Lung (tissue), 12 donors: ENCODE data around the gene EVI5L. TPM values are rescaled to one million over a fixed set of nuclear protein-coding genes. Genes with fewer than 3 reads are reported as not detected.

Experiments used
- ATAC-seq: fragments of 200-7000 bp; cut with Tn5 transposase; one replicate; pipeline ENCODE4 v1.9.1; 2020; ENCODE audit warnings: moderate number of reproducible peaks; ENCODE audit not compliant: insufficient read depth, low FRiP score
- DNase-seq, 3 donors: peaks; one replicate each; pipeline ENCODE4 v3.0.0-alpha.2; 2013 to 2017
- H3K27ac ChIP-seq, 2 donors: one replicate each; pipeline ENCODE4 v1.5.1; 2013; ENCODE audit warnings: mild to moderate bottlenecking in 2 of 2, moderate library complexity in 2 of 2, control low read depth in 1 of 2, inconsistent platforms in 1 of 2, low read depth in 1 of 2, low read length in 1 of 2
- H3K27me3 ChIP-seq, 3 donors: one replicate each; pipeline ENCODE4 v1.5.1; 2013; ENCODE audit warnings: low read length in 2 of 3; ENCODE audit not compliant: control insufficient read depth in 3 of 3, insufficient read depth in 3 of 3
- H3K36me3 ChIP-seq, 4 donors: one replicate each; pipeline ENCODE4 v1.5.1; 2013; ENCODE audit warnings: low read length in 4 of 4, mild to moderate bottlenecking in 1 of 4, moderate library complexity in 1 of 4; ENCODE audit not compliant: control insufficient read depth in 4 of 4, insufficient read depth in 4 of 4
- H3K4me1 ChIP-seq, 5 donors: one replicate each; pipeline ENCODE4 v1.5.1; 2013; ENCODE audit warnings: low read length in 5 of 5, mild to moderate bottlenecking in 2 of 5, moderate library complexity in 1 of 5; ENCODE audit not compliant: control insufficient read depth in 5 of 5, insufficient read depth in 5 of 5
- H3K4me3 ChIP-seq: one replicate; pipeline ENCODE4 v1.5.1; 2013; ENCODE audit warnings: mild to moderate bottlenecking, control low read depth, moderate library complexity
- H3K9ac ChIP-seq, 2 donors: one replicate each; pipeline ENCODE4 v1.5.1; 2013; ENCODE audit warnings: low read length in 2 of 2, control low read depth in 1 of 2; ENCODE audit not compliant: insufficient read depth in 1 of 2
- H3K9me3 ChIP-seq, 4 donors: one replicate each; pipeline ENCODE4 v1.5.1; 2013; ENCODE audit warnings: low read length in 3 of 4, mild to moderate bottlenecking in 1 of 4, moderate library complexity in 1 of 4; ENCODE audit not compliant: control insufficient read depth in 4 of 4, insufficient read depth in 3 of 4
- WGBS, 2 donors: extraction: QIAGEN DNeasy Blood & Tissue Kit; methylation state at CpG; one replicate each; pipeline ENCODE4 v1.1.7; 2013; 5-methylcytosine and 5-hydroxymethylcytosine counted together
- polyA plus RNA-seq, 2 donors: library from polyadenylated mRNA; stranded (reverse); fragments of 200-250 nt; gene quantifications; one replicate each; pipeline ENCODE4 v1.2.1, GENCODE V29; 2013
- total RNA-seq, 2 donors: library from RNA; depleted of rRNA in 1 of 2; stranded (reverse); fragments of >200 nt in 1 of 2; gene quantifications; one replicate each; pipeline ENCODE4 v1.2.1, GENCODE V29; 2014 to 2021
- TF ChIP-seq, protein P1 (sequence below): IDR thresholded peaks from 2 replicates; pipeline ENCODE4 v1.5.1; 2012; ENCODE audit warnings: mild to moderate bottlenecking; ENCODE audit errors: control extremely low read depth, extremely low read depth
- donor health status: control.
- donor health status: control.
- donor health status: Bipolar disorder and iron deficiency.
- donor health status: healthy.
- donor health status: DM: yes; HTN: yes; CAD: no.

Gene EVI5L
- total and polyA plus RNA-seq, 4 donors: 10.7 to 18.6 (median 12.6) TPM

DNA sequence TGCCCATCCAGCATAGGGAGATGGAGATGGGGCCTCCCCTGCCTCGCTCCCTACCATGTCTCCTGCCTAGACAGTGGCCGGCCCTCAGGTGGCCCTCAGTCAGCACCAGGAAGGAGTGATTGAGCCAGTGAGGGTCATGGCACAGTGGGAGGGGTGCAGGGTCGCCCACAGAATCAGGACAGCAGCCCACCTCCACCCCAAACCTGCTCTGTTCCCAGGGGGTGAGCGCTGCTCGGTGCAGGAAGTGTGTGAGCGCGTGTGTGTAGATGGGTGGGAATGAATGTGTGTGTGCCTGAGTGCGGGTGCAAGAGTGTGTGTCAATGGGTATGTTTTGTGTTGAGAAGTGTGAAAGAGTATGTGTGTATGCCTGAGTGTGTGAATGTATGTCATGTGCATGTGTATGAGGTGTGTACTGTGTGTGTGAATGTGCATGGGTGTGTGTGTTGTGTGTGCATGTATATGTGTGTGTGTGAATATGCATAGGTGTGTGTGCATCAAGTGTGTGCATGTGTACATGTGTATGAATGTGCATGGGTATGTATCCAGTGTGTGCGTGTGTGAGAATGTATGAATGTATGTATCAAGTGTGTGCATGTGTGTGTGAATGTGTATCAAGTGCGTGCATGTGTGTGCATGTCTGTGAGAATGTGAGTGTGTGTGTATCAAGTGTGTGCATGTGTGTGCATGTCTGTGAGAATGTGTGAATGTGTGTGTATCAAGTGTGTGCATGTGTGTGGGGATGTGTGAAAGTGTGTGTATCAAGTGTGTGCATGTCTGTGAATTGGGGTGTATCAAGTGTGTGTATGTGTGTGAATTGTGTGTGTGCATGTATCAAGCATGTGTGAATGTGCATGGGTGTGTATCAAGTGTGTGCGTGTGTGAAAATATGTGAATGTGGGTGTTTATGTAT lies 12.0 kb downstream of the EVI5L start:
- Histone ChIP-seq H3K27me3 (no peaks in the 10 kb centered on the region), H3K9me3 (no peaks in the 10 kb centered on the region), H3K36me3 (no peaks in the 10 kb centered on the region), H3K27ac (no peak overlapping the region), H3K4me3 (no peak overlapping the region), H3K9ac (no peak overlapping the region), H3K4me1 (peaks cover 0 to 6% (median 0%) of the 10 kb centered on the region in 5 donors)
- ATAC-seq (no peak), DNase-seq (no peak)
- TF ChIP-seq, protein P1, sequence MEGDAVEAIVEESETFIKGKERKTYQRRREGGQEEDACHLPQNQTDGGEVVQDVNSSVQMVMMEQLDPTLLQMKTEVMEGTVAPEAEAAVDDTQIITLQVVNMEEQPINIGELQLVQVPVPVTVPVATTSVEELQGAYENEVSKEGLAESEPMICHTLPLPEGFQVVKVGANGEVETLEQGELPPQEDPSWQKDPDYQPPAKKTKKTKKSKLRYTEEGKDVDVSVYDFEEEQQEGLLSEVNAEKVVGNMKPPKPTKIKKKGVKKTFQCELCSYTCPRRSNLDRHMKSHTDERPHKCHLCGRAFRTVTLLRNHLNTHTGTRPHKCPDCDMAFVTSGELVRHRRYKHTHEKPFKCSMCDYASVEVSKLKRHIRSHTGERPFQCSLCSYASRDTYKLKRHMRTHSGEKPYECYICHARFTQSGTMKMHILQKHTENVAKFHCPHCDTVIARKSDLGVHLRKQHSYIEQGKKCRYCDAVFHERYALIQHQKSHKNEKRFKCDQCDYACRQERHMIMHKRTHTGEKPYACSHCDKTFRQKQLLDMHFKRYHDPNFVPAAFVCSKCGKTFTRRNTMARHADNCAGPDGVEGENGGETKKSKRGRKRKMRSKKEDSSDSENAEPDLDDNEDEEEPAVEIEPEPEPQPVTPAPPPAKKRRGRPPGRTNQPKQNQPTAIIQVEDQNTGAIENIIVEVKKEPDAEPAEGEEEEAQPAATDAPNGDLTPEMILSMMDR: no peak
- WGBS, 2 donors: 89 to 94% methylated on average over 10 to 11 of the region's 11 CpGs

DNA sequence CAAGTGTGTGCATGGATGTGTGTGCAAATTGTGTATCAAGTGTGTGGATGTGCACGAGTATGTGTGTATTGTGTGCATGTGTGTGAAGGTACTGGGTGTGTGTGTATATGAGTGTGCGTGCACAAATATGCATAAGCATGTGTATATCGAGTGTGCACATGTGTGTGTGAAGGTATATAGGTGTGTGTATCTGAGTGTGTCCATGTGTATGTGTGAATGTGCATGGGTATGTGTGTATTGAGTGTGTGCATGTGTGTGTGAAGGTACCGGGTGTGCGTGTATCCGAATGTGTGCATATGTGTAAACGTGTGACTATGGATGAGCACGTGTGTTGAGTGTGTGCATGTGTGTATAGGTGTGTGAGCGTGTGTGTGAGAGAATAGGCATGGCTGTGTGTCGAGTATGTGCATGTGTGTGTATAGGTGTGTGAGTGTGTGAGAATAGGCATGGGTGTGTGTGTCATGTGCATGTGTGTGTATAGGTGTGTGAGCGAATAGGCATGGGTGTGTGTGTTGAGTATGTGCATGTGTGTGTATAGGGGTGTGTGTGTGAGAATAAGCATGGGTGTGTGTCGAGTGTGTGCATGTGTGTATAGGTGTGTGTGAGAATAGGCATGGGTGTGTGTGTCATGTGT lies 12.8 kb downstream of the EVI5L start:
- no peaks in the 10 kb centered on the region for H3K27me3 ChIP-seq
- H3K4me3 ChIP-seq: no peak overlapping the region
- peaks cover 0 to 6% (median 0%) of the 10 kb centered on the region in 5 donors for H3K4me1 ChIP-seq
- H3K9me3 ChIP-seq: no peaks in the 10 kb centered on the region
- DNase-seq: no peak
- 96 to 97% methylated on average over 12 of the region's 12 CpGs for WGBS, 2 donors
- TF ChIP-seq, protein P1: no peak
- ATAC-seq: no peak
- H3K36me3 ChIP-seq: no peaks in the 10 kb centered on the region
- no peak overlapping the region for H3K9ac ChIP-seq
- H3K27ac ChIP-seq: no peak overlapping the region

DNA sequence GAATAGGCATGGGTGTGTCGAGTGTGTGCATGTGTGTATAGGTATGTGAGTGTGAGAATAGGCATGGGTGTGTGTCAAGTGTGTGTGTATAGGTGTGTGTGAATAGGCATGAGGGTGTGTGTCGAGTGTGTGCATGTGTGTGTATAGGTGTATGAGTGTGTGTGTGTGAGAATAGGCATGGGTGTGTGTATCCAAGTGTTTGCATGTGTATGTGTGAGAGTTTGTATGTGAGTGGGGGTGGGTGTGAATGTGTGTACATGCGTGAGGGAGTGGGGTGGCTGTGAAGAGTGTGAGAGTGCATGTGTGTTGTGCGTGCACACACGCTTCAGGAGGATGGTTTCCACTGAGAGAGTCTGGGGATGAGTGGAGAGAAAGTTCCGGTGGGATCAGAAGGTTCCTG lies 13.5 kb downstream of the EVI5L start:
- Histone ChIP-seq H3K4me1 (peaks cover 0 to 6% (median 0%) of the 10 kb centered on the region in 5 donors), H3K4me3 (no peak overlapping the region), H3K27ac (no peak overlapping the region), H3K27me3 (no peaks in the 10 kb centered on the region), H3K9me3 (no peaks in the 10 kb centered on the region), H3K9ac (no peak overlapping the region), H3K36me3 (no peaks in the 10 kb centered on the region)
- 86 to 88% methylated on average over 6 of the region's 6 CpGs for WGBS, 2 donors
- no peak for ATAC-seq
- TF ChIP-seq, protein P1: no peak
- no peak for DNase-seq
